HG02763 (cell line): ENCODE measurements around the gene SEMG1.

Experiments used
- ATAC-seq: cut with Tn5 transposase; IDR thresholded peaks from one replicate; pipeline ENCODE4 v1.9.1; 2021; ENCODE audit warnings: mild to moderate bottlenecking, moderate library complexity; ENCODE audit not compliant: unreplicated experiment

Gene SEMG1

GRCh38 chr20:45218636-45219035, 11.8 kb downstream of the SEMG1 start:
- ATAC-seq, result no peak

GRCh38 chr20:45221076-45221475, 14.2 kb downstream of the SEMG1 start, which contains the start of gene SEMG2:
Gene SEMG2, plus strand, starts transcription at chr20:45221373. Its CDS starts 17 bp downstream, at chr20:45221390.
- ATAC-seq, result no peak

GRCh38 chr20:45223136-45223535, 16.3 kb downstream of the SEMG1 start:
- no peak for ATAC-seq

- no peak for ATAC-seq
These were observed 19.5 kb downstream of the SEMG1 start for GRCh38 chr20:45226287-45226686.

GRCh38 chr20:45229264-45230056, 22.6 kb downstream of the SEMG1 start:
- ATAC-seq, result no peak

- ATAC-seq, result no peak
These were observed 23.8 kb downstream of the SEMG1 start for GRCh38 chr20:45230631-45231030.

- no peak for ATAC-seq
These were observed 29.2 kb downstream of the SEMG1 start for GRCh38 chr20:45235995-45236394.

- no peak for ATAC-seq
These were observed 31.3 kb downstream of the SEMG1 start for GRCh38 chr20:45238139-45238538.

GRCh38 chr20:45246109-45246508, 39.3 kb downstream of the SEMG1 start:
- no peak for ATAC-seq

GRCh38 chr20:45247865-45248264, 41.0 kb downstream of the SEMG1 start:
- no peak for ATAC-seq

GRCh38 chr20:45248609-45249008, 41.8 kb downstream of the SEMG1 start:
- no peak for ATAC-seq

- no peak for ATAC-seq
These were observed 45.2 kb downstream of the SEMG1 start for GRCh38 chr20:45251884-45252560.

GRCh38 chr20:45253261-45253660, 46.4 kb downstream of the SEMG1 start:
- ATAC-seq, result no peak

- ATAC-seq, result no peak
These were observed 47.8 kb downstream of the SEMG1 start, which contains the start of gene SLPI for GRCh38 chr20:45254383-45255262. Gene SLPI, minus strand, starts transcription at chr20:45254564. Its CDS starts 21 bp downstream, at chr20:45254543.

GRCh38 chr20:45257161-45257560, 50.3 kb downstream of the SEMG1 start:
- no peak for ATAC-seq

GRCh38 chr20:45257711-45258110, 50.9 kb downstream of the SEMG1 start:
- no peak for ATAC-seq

- ATAC-seq, result no peak
These were observed 51.4 kb downstream of the SEMG1 start for GRCh38 chr20:45258259-45258658.

- ATAC-seq, result no peak
These were observed 51.8 kb downstream of the SEMG1 start for GRCh38 chr20:45258664-45259063.
